K562 (cell line): ENCODE measurements around the gene FRMD4A. TPM values are rescaled to one million over a fixed set of nuclear protein-coding genes. Genes with fewer than 3 reads are reported as not detected.

ENCODE experiments used
- ATAC-seq: fragments of 200-7000 bp; cut with Tn5 transposase; 3 replicates; pipeline ENCODE4 v1.9.1; 2020; ENCODE audit warnings: moderate library complexity
- BruUV-seq: library from RNA; stranded (reverse); fragments of 400-500 nt; replicated peaks from 2 replicates; lab custom pipeline; 2021; lab: Mats Ljungman, UMichigan
- CTCF ChIA-PET: fragments of 300-600 bp; formaldehyde crosslinking; extraction: SDS; loops from one replicate; lab custom pipeline; 2021; ENCODE audit warnings: low intra/inter-chr PET ratio; lab: Yijun Ruan, JAX
- POLR2A ChIA-PET: fragments of 300-600, 350-650 bp; sonication (Branson Sonifier 250); formaldehyde crosslinking; extraction: SDS; loops from one replicate; lab custom pipeline; 2021; ENCODE audit warnings: antibody characterized with exemption, inconsistent platforms; lab: Yijun Ruan, JAX
- DNase-seq, 4 experiments: peaks; one replicate each; pipeline versions ENCODE4 v3.0.0 to v3.0.0-alpha.2; 2011 to 2018; ENCODE audit warnings: low spot score in 3 of 4, mixed read lengths in 3 of 4; ENCODE audit errors: extremely low read depth in 1 of 4
- FAIRE-seq: peaks from 2 replicates; lab custom pipeline; 2011; peaks lifted over from hg19 to GRCh38; lab: Jason Lieb, UNC
- H2AFZ ChIP-seq: 2 replicates; pipeline ENCODE4 v1.6.0; 2011; ENCODE audit warnings: low read depth, low read length, control low read depth, inconsistent platforms
- H3K27ac ChIP-seq: fragments of 200-600 bp; 3 replicates; pipeline ENCODE4 v1.8.0; 2011; ENCODE audit warnings: low read depth, mild to moderate bottlenecking, control low read depth, inconsistent platforms, low read length, moderate library complexity, mixed read lengths; ENCODE audit errors: extremely low read depth
- H3K27me3 ChIP-seq, 2 experiments: fragments of 300-600 bp in 1 of 2; 2 replicates in 1 of 2; 3 replicates in 1 of 2; pipeline versions ENCODE4 v1.6.0 to v1.8.0; 2011; ENCODE audit warnings: inconsistent platforms in 2 of 2, low read length in 2 of 2, mild to moderate bottlenecking in 1 of 2, mixed read lengths in 1 of 2, moderate library complexity in 1 of 2; ENCODE audit not compliant: control insufficient read depth in 2 of 2, insufficient read depth in 2 of 2
- H3K36me3 ChIP-seq: fragments of 300-600 bp; 3 replicates; pipeline ENCODE4 v1.8.0; 2011; ENCODE audit warnings: mild to moderate bottlenecking, low read length, inconsistent platforms; ENCODE audit not compliant: control insufficient read depth, insufficient read depth
- H3K4me1 ChIP-seq, 2 experiments: fragments of 200-600 bp in 1 of 2; replicated peaks in 1 of 2; 2 replicates in 1 of 2; 3 replicates in 1 of 2; pipeline versions ENCODE4 v1.5.1 to v1.8.0; 2011; ENCODE audit warnings: inconsistent platforms in 2 of 2, low read length in 2 of 2, mild to moderate bottlenecking in 1 of 2, mixed read lengths in 1 of 2, moderate library complexity in 1 of 2; ENCODE audit not compliant: control insufficient read depth in 2 of 2, insufficient read depth in 2 of 2
- H3K4me2 ChIP-seq: 2 replicates; pipeline ENCODE4 v1.6.1; 2011; ENCODE audit warnings: low read length, control low read depth, inconsistent platforms, mixed read lengths; ENCODE audit not compliant: insufficient read depth
- H3K4me3 ChIP-seq: fragments of 200-600 bp; sonication (generic), shearing (Covaris generic); 2 replicates; pipeline ENCODE4 v1.5.1; 2016; ENCODE audit warnings: control low read depth, inconsistent platforms
- H3K79me2 ChIP-seq: fragments of 200-600 bp; 3 replicates; pipeline ENCODE4 v1.8.0; 2011; ENCODE audit warnings: low read length, inconsistent platforms; ENCODE audit not compliant: control insufficient read depth, insufficient read depth
- H3K9ac ChIP-seq, 2 experiments: 2 replicates each; pipeline versions ENCODE4 v1.6.0 to v1.6.1; 2011; ENCODE audit warnings: low read depth in 2 of 2, low read length in 2 of 2, control low read depth in 1 of 2, inconsistent platforms in 1 of 2, mild to moderate bottlenecking in 1 of 2, mixed read lengths in 1 of 2; ENCODE audit not compliant: insufficient read depth in 1 of 2
- H3K9me1 ChIP-seq: one replicate; pipeline ENCODE4 v1.6.0; 2011; ENCODE audit warnings: inconsistent platforms, mild to moderate bottlenecking, low read length, moderate library complexity; ENCODE audit not compliant: control insufficient read depth, insufficient read depth
- H3K9me3 ChIP-seq: replicated peaks from 2 replicates; pipeline ENCODE4 v1.5.1; 2011; ENCODE audit warnings: low read depth, low read length, inconsistent platforms; ENCODE audit not compliant: control insufficient read depth, insufficient read depth
- H4K20me1 ChIP-seq: replicated peaks from 2 replicates; pipeline ENCODE4 v1.6.1; 2011; ENCODE audit warnings: low read length, inconsistent platforms, mixed read lengths; ENCODE audit not compliant: control insufficient read depth, insufficient read depth
- MEF2A ChIP-seq: IDR thresholded peaks from 2 replicates; pipeline ENCODE4 v1.6.1; 2011; ENCODE audit warnings: low read depth, mild to moderate bottlenecking, low read length, moderate library complexity; ENCODE audit not compliant: control insufficient read depth
- MYNN ChIP-seq, 2 experiments: sonication (generic); formaldehyde crosslinking in 1 of 2; IDR thresholded peaks; 2 replicates each; pipeline versions ENCODE4 v1.5.0 to v1.6.1; 2016 to 2020; ENCODE audit warnings: antibody characterized with exemption in 1 of 2, missing genetic modification reagents in 1 of 2
- RFX1 ChIP-seq: fragments of 450-650 bp; IDR thresholded peaks from 2 replicates; pipeline ENCODE4 v1.6.1; 2016; ENCODE audit warnings: mild to moderate bottlenecking, moderate library complexity
- TARDBP ChIP-seq: fragments of 450-650 bp; IDR thresholded peaks from 2 replicates; pipeline ENCODE4 v1.6.1; 2016
- WGBS: fragments of 100-300 bp; shearing (Covaris generic); methylation state at CpG from one replicate; pipeline ENCODE4 v1.1.6; 2016; ENCODE audit warnings: low coverage, mixed read lengths; ENCODE audit not compliant: insufficient coverage; ENCODE audit errors: missing lambda C conversion rate; 5-methylcytosine and 5-hydroxymethylcytosine counted together
- in situ Hi-C: fragments of 300-500 bp; cut with MboI; formaldehyde crosslinking; loops from 4 replicates; pipeline ENCODE4 v1.15.0; 2018; ENCODE audit warnings: inconsistent platforms, mixed read lengths
- intact Hi-C: fragments of 100-400 bp; cut with micrococcal nuclease; formaldehyde crosslinking; loops from 2 replicates; pipeline ENCODE4 v1.14.2; 2022
- polyA plus RNA-seq, 8 experiments: library from polyadenylated mRNA; depleted of rRNA in 4 of 8; stranded (reverse) in 5 of 8; unstranded in 3 of 8; fragments of >200 nt; fragmentation: Nextera tagmentation in 2 of 8; fragmentation: Illumina TruSeq in 1 of 8; extraction: Ambion mirVana in 2 of 8; extraction: Trizol in 1 of 8; gene quantifications; 2 replicates each; pipeline versions ENCODE4 v1.2.1 to v1.2.3, GENCODE V29; 2011 to 2014; ENCODE audit warnings: inconsistent platforms in 1 of 8, missing spikeins in 1 of 8
- total RNA-seq, 7 experiments: library from RNA; depleted of rRNA in 6 of 7; stranded (reverse); fragments of >200 nt in 6 of 7; fragmentation: Illumina TruSeq in 2 of 7; extraction: Trizol in 2 of 7; gene quantifications; 2 replicates each; pipeline versions ENCODE4 v1.2.1 to v1.2.3, GENCODE V29; 2011 to 2021; ENCODE audit warnings: low replicate concordance in 1 of 7

FRMD4A gene
- total and polyA plus RNA-seq, 9 of the 15 experiments (the other 6 are each of a cell fraction or from before 2014, with no cell fraction given): 0.80 to 5.2 (median 3.0) TPM

DNA sequence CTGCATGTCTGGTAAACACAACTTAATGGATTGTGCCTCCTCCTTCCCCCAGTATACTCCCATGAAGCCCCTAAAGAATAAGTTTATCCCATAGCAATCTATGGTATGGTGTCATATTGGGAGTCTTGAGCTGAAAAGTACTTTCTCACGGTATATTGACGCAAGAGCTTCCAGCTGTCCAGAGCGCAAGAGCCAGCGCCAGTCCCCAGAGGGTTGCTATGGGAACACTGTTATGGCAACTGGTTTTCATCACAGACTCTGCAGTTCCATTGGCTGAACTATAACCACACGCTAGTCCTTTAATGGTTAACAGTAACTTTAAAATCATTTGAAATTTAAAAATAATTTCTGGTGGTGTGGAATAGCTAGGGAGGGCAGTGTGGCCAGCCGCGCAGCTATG lies 697.0 kb downstream of the FRMD4A start:
- in situ Hi-C loops: no loop called here
- POLR2A ChIA-PET: interaction anchor here (1.7 kb wide), 1 partner anchor 13 kb away, joined by 5 read pairs; no protein-coding TSS in a partner anchor
- peak; percentile 71; the same call in 1 of the 2 replicates for TF ChIP-seq MYNN (IDR thresholded peaks at IDR 0.05)
- no peak for TF ChIP-seq MYNN (CRISPR knock-in tag; IDR thresholded peaks at IDR 0.05)
- peak; percentile 76 for TF ChIP-seq RFX1
- no peak for TF ChIP-seq MEF2A
- BruUV-seq: no TSS peak
- Histone ChIP-seq H2AFZ (no peak overlapping the region), H4K20me1 (no peaks in the 10 kb centered on the region), H3K4me2 (no peak overlapping the region), H3K4me3 (no peak overlapping the region), H3K4me1 (no peaks in the 10 kb centered on the region), H3K9me3 (no peaks in the 10 kb centered on the region), H3K79me2 (no peaks in the 10 kb centered on the region), H3K9ac (no peak overlapping the region), H3K27me3 (no peaks in the 10 kb centered on the region), H3K36me3 (peaks cover 9% of the 10 kb centered on the region; the same call in 2 of the 3 replicates), H3K27ac (no peak overlapping the region), H3K9me1 (no peaks in the 10 kb centered on the region)
- CTCF ChIA-PET: no interaction called here
- intact Hi-C loops: no loop called here
- 86% methylated on average over 7 of the region's 7 CpGs for WGBS
- peak in 1 of 4 experiments; percentile 20 for DNase-seq
- no peak for FAIRE-seq
- no peak for ATAC-seq

DNA sequence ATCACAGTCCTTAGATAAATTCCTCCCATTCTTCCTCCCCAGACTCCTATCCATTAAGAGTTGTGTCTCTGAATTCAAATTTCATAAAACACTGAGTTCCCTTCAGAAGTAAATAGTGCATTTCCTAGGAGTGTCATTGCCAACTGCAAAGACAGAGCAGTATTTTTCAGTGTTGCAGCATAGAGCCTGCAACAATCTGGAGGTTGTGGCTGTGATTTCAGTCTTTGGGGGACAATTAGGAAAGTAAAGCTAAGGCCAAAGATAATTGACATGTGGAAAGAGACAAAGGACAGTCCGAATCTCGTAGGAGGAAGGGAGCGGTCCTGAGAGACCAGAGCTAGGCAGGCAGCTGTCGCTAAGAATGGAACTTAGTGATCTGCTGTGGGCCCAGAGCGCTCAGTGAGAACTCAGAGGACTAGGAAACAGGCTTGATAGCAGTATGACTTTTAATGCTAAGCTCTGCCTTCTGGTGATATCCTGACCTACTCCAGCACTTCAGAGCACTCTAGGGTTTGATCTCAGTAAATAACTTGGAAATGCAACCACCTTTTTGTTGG lies 697.8 kb downstream of the FRMD4A start:
- FAIRE-seq: no peak
- intact Hi-C loops (no loop called here), in situ Hi-C loops (no loop called here)
- no peak for TF ChIP-seq TARDBP

More for the DNA sequence above, 697.8 kb downstream of the FRMD4A start:
- no peak for ATAC-seq
- no peaks in the 10 kb centered on the region for H3K9me3 ChIP-seq
- BruUV-seq: no TSS peak
- H3K4me3 ChIP-seq: no peak overlapping the region
- no peaks in the 10 kb centered on the region for H3K4me1 ChIP-seq
- no peaks in the 10 kb centered on the region for H3K9me1 ChIP-seq
- H3K27ac ChIP-seq: no peak overlapping the region
- no peaks in the 10 kb centered on the region for H4K20me1 ChIP-seq
- no peaks in the 10 kb centered on the region for H3K79me2 ChIP-seq
- no peak overlapping the region for H3K9ac ChIP-seq
- no peaks in the 10 kb centered on the region for H3K27me3 ChIP-seq
- no peak for DNase-seq
- H2AFZ ChIP-seq: no peak overlapping the region
- ChIA-PET POLR2A (interaction anchor here (1.7 kb wide), 1 partner anchor 12 kb away, joined by 5 read pairs; no protein-coding TSS in a partner anchor), CTCF (no interaction called here)
- H3K4me2 ChIP-seq: no peak overlapping the region
- H3K36me3 ChIP-seq: peaks cover 9% of the 10 kb centered on the region; the same call in 2 of the 3 replicates
- 95% methylated on average over 5 of the region's 5 CpGs for WGBS
